Stimulated activated CD8-positive, alpha-beta memory T cell treated with anti-CD3 and anti-CD28 coated beads, Interleukin-15, amount 100 ng/mL, for 4 hours (primary cell): ENCODE data around the gene PEX6.
"Not testable (repeated sequence)": the region's sequence is repeated elsewhere in the genome, so short reads cannot be mapped to it uniquely, and the experiment has no call there.

Source experiments
- DNase-seq, 2 donors: peaks; one replicate each; pipeline ENCODE4 v3.0.0-alpha.2; 2020; ENCODE audit warnings: low read depth in 2 of 2

Gene PEX6

GRCh38 chr6:42963855-42964605, 15.0 kb downstream of the PEX6 start:
- DNase-seq = no peak

GRCh38 chr6:42963179-42963854, 15.7 kb downstream of the PEX6 start:
- no peak for DNase-seq

- no peak for DNase-seq
Measured at GRCh38 chr6:42962502-42963178, 16.3 kb downstream of the PEX6 start.

- DNase-seq = no peak
Measured at GRCh38 chr6:42962096-42962495, 16.9 kb downstream of the PEX6 start.

GRCh38 chr6:42961020-42961470, 17.9 kb downstream of the PEX6 start:
- no peak for DNase-seq

GRCh38 chr6:42960243-42961019, 18.6 kb downstream of the PEX6 start, which contains the start of gene GNMT:
TSS of gene GNMT (plus strand) at chr6:42960754. CDS start at chr6:42960768, 14 bp downstream.
- DNase-seq = no peak

- DNase-seq = no peak
Measured at GRCh38 chr6:42959917-42960242, 19.1 kb downstream of the PEX6 start.

GRCh38 chr6:42958125-42958524, 20.9 kb downstream of the PEX6 start:
- no peak for DNase-seq

- not testable (repeated sequence) for DNase-seq
Measured at GRCh38 chr6:42954405-42954804, 24.6 kb downstream of the PEX6 start.

GRCh38 chr6:42952389-42952788, 26.6 kb downstream of the PEX6 start:
- no peak for DNase-seq

- no peak for DNase-seq
Measured at GRCh38 chr6:42947950-42948349, 31.0 kb downstream of the PEX6 start.

- no peak for DNase-seq
Measured at GRCh38 chr6:42942444-42942843, 36.5 kb downstream of the PEX6 start.

GRCh38 chr6:42941356-42941755, 37.6 kb downstream of the PEX6 start:
- not testable (repeated sequence) for DNase-seq

- DNase-seq = no peak
Measured at GRCh38 chr6:42940493-42941045, 38.4 kb downstream of the PEX6 start.

- no peak for DNase-seq
Measured at GRCh38 chr6:42939810-42940167, 39.2 kb downstream of the PEX6 start.

GRCh38 chr6:42938987-42939809, 39.8 kb downstream of the PEX6 start:
- DNase-seq = no peak

GRCh38 chr6:42938428-42938796, 40.6 kb downstream of the PEX6 start:
- no peak for DNase-seq

- no peak for DNase-seq
Measured at GRCh38 chr6:42937548-42938427, 41.2 kb downstream of the PEX6 start.

GRCh38 chr6:42936398-42936797, 42.6 kb downstream of the PEX6 start:
- DNase-seq = no peak

GRCh38 chr6:42935322-42935721, 43.7 kb downstream of the PEX6 start:
- DNase-seq = no peak
